ENCODE measurements around the gene SCPEP1. TPM values are rescaled to one million over a fixed set of nuclear protein-coding genes. Genes with fewer than 3 reads are reported as not detected.

Gene SCPEP1
- total RNA-seq, 3 donors from 2014 or later (not counting 1 experiment from before 2014, with no cell fraction given) = 28.7 to 37.2 (median 35.3) TPM

- H3K9me3 ChIP-seq (ENCODE audit: control insufficient read depth, insufficient read depth, low read length) = no peaks in the 10 kb centered on the region
- H3K27ac ChIP-seq (ENCODE audit: low read length) = no peak overlapping the region
- H3K4me3 Mint-ChIP-seq = no peak overlapping the region
- no peaks in the 10 kb centered on the region for H3K4me1 ChIP-seq (ENCODE audit: control insufficient read depth, insufficient read depth, low read length)
- intact Hi-C loops (cut with micrococcal nuclease) = no loop called here
- no peak overlapping the region for H3K27ac Mint-ChIP-seq
- no peak for TF ChIP-seq CTCF (IDR thresholded peaks at IDR 0.05)
- H3K9me3 Mint-ChIP-seq = no peaks in the 10 kb centered on the region
- ATAC-seq = no peak
- H3K36me3 ChIP-seq (ENCODE audit: control insufficient read depth, insufficient read depth, low read length) = peaks cover 23% of the 10 kb centered on the region
- DNase-seq = no peak
- H3K27me3 Mint-ChIP-seq (ENCODE audit: low read depth in 2 of 2) = no peaks in the 10 kb centered on the region
- WGBS (ENCODE audit: insufficient coverage) = 78% methylated on average over 14 of the region's 14 CpGs
- H3K36me3 Mint-ChIP-seq = peaks cover 11% of the 10 kb centered on the region
- no peaks in the 10 kb centered on the region for H3K4me1 Mint-ChIP-seq
- no peak overlapping the region for H3K4me3 ChIP-seq (ENCODE audit: low read length)
- no peaks in the 10 kb centered on the region for H3K27me3 ChIP-seq (ENCODE audit: control insufficient read depth, insufficient read depth, low read length)
Observed at GRCh38 chr17:56985371-56986162, 7.6 kb downstream of the SCPEP1 start.

GRCh38 chr17:56987283-56987834, 9.4 kb downstream of the SCPEP1 start:
- Mint-ChIP-seq H3K4me1 (no peaks in the 10 kb centered on the region), H3K9me3 (no peaks in the 10 kb centered on the region), H3K27me3 (ENCODE audit: low read depth in 2 of 2) (no peaks in the 10 kb centered on the region), H3K4me3 (no peak overlapping the region), H3K36me3 (peaks cover 11% of the 10 kb centered on the region), H3K27ac (no peak overlapping the region)
- intact Hi-C loops (cut with micrococcal nuclease) = no loop called here
- Histone ChIP-seq H3K36me3 (ENCODE audit: control insufficient read depth, insufficient read depth, low read length) (peaks cover 24% of the 10 kb centered on the region), H3K4me1 (ENCODE audit: control insufficient read depth, insufficient read depth, low read length) (no peaks in the 10 kb centered on the region), H3K27ac (ENCODE audit: low read length) (no peak overlapping the region), H3K4me3 (ENCODE audit: low read length) (no peak overlapping the region), H3K27me3 (ENCODE audit: control insufficient read depth, insufficient read depth, low read length) (no peaks in the 10 kb centered on the region), H3K9me3 (ENCODE audit: control insufficient read depth, insufficient read depth, low read length) (no peaks in the 10 kb centered on the region)
- 94% methylated on average over 6 of the region's 11 CpGs for WGBS (ENCODE audit: insufficient coverage)
- TF ChIP-seq CTCF (IDR thresholded peaks at IDR 0.05) = no peak
- DNase-seq (no peak), ATAC-seq (no peak)

- no peak for DNase-seq
- Mint-ChIP-seq H3K27ac (no peak overlapping the region), H3K36me3 (peaks cover 11% of the 10 kb centered on the region), H3K27me3 (ENCODE audit: low read depth in 2 of 2) (no peaks in the 10 kb centered on the region), H3K4me1 (no peaks in the 10 kb centered on the region), H3K9me3 (no peaks in the 10 kb centered on the region), H3K4me3 (no peak overlapping the region)
- no peaks in the 10 kb centered on the region for H3K9me3 ChIP-seq (ENCODE audit: control insufficient read depth, insufficient read depth, low read length)
- ATAC-seq = no peak
- no peak overlapping the region for H3K27ac ChIP-seq (ENCODE audit: low read length)
- no peaks in the 10 kb centered on the region for H3K27me3 ChIP-seq (ENCODE audit: control insufficient read depth, insufficient read depth, low read length)
- H3K4me1 ChIP-seq (ENCODE audit: control insufficient read depth, insufficient read depth, low read length) = no peaks in the 10 kb centered on the region
- intact Hi-C loops (cut with micrococcal nuclease) = no loop called here
- H3K4me3 ChIP-seq (ENCODE audit: low read length) = no peak overlapping the region
- 100% methylated on average over 3 of the region's 4 CpGs for WGBS (ENCODE audit: insufficient coverage)
- H3K36me3 ChIP-seq (ENCODE audit: control insufficient read depth, insufficient read depth, low read length) = peaks cover 24% of the 10 kb centered on the region
- TF ChIP-seq CTCF (IDR thresholded peaks at IDR 0.05) = no peak
Observed at GRCh38 chr17:56988901-56989572, 11.1 kb downstream of the SCPEP1 start.
